Hindlimb muscle (tissue), 1 donor: ENCODE data around the gene IQSEC1. TPM values are rescaled to one million over a fixed set of nuclear protein-coding genes. Genes with fewer than 3 reads are reported as not detected.

Experiments used
- DNase-seq: peaks from one replicate; pipeline ENCODE4 v3.0.0-alpha.2; 2013
- polyA plus RNA-seq: library from polyadenylated mRNA; unstranded; fragments of 120-200 nt; gene quantifications from one replicate; pipeline ENCODE4 v1.2.1, GENCODE V29; 2013; ENCODE audit not compliant: insufficient read length

IQSEC1 gene
- polyA plus RNA-seq, 1 donor: 52.9 TPM

DNA sequence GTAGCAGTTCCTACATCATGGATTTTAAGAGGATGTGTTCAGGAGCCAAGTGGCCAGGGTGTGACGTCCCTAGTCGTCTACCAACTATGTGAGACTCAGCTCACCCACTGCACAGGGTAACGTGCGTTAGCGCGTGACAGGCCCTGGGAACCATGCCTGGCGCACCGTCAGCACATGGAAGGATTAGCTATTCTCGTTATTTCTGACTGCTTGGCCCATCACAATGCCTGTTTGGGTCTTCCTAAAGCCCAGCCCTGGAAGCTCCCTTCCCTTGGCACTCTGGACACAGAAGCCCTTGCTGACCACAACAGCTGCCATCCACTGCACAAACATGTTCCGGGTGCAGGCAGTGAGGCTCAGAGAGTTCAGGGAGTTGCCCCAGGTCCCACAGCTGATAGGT is 140.9 kb downstream of the IQSEC1 start:
- no peak for DNase-seq

DNA sequence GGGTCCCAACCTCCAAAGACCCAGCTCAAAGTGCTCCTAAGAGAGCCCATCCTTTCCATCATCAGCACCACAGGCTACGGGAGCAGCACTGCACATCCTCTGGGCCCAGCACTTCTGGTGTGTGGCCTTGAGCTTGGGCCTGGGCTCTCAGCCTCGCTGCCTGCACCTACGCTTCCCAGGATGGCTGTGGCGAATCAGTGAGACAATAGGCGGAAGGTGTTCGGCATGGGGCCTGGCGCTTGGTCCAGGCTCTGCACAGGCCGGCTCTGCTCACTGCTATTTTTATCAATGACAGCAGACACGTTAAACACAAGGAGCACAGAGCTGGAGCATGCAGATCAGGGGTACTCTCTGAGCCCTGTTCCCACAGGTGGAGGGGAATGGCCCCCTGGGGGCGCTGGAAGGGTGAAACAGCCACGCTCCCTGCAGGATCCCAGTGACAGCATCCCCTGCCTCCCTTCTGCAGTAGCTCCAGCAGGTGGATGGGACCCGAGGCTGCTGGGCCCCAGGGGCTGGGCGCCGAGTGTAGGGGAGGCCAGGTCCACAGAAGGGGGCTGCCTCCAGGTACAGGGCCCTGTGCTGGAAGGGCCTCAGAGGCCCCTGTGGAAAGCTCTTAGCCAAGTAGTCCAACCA is 141.8 kb downstream of the IQSEC1 start:
- no peak for DNase-seq

DNA sequence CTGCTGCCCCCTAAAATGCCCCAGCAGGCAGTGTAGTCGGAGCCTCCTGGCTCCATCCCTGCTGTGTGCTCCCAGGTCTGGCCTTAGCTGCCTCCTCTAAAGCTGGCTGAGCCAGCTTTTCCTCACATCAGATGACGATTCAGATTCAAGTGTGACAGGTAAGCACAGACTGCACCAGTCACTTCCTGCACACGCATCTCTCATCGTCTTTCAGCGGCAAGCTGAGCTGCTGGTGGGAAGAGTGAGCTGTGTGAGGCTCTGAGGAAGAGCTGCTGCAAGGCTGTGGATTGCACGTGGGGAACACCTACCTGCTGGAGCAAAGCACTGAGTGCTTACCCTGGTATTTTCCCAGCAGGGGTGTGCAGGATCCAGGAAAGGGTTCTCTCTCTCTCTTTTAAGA is 143.4 kb downstream of the IQSEC1 start:
- DNase-seq: no peak

DNA sequence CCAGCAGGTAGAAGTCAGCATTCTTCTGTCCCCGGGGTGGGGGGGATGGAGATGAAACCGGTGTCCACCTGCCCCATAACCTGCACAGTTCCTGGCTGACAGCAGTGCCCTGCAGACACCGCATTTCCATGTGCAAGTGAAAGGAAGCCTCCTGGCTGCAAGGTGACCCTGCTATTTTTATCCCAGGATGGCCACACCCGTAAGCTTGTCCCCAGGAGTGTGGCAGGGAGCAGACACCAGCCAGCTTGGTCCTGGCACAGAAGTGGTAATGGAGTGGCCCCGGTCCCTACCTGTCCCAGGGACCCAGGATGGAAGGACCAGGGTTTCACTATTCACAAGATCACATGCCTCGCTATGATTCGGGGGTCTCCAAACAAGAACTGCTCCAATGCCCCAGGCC is 146.6 kb downstream of the IQSEC1 start:
- DNase-seq: no peak

DNA sequence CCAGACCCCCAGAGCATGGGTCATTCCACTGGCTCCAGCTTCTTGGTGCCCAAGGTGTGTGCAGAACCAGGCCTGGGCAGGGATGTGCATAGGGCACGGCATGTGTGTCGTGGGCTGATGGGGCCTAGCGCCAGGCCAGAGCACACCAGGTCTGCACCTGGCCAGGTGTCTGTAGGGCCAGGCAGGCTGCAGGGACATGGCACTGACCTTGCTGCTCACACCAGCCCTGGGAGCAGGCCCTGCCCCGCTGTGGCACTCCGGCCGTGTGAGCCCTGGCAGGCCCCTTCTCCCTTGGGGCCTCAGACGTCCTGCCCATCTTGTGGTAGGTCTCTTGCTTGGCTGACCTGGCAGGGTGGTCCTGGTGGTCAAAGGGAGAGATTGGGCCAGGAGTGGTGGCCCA is 147.6 kb downstream of the IQSEC1 start:
- DNase-seq: no peak

DNA sequence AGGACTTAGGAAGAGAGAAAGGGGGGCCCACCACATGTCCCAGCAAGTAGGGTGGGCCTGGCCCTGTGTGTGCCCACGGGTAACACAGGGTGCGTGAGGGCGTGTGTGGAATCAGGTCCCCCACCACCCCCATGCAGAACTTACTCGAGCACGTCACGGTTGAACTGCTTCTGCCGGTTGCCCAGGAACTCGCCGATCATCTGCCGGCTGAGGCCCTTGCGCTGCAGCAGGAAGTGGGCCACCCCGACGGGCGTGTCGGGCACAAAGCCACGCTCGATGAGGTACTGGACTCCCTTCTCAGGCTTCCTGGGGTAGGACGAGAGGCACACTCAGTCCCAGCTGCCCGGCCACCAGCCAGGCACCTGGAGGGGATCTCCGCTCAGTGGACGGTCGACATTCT is 148.8 kb downstream of the IQSEC1 start:
- DNase-seq: no peak

DNA sequence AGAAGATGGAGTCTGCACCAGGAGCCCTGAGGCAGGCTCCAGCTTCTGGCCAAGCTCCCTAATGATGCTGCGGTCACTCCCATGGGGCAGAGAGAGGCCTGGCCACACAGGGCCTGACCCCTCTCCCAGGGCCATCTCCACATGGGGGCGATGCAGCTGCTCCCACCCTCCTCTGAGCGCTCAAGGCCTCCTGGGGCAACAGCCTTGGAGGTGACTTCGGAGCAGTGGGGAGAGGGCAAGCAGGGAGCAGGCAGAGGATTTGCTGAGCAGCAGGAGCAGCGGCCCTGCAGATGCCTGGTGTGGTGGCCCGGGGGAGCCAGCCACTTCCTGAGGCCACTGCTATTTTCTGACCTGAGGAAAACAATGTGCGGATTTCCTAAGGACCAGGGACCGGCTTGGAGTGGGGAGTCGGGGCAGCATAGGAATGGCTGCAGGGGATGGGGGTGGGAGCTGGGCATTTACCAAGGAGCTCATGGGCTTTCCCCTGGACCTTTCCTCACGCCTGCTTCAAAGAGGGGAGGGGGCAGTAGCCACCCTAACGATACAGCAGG is 150.3 kb downstream of the IQSEC1 start:
- no peak for DNase-seq

DNA sequence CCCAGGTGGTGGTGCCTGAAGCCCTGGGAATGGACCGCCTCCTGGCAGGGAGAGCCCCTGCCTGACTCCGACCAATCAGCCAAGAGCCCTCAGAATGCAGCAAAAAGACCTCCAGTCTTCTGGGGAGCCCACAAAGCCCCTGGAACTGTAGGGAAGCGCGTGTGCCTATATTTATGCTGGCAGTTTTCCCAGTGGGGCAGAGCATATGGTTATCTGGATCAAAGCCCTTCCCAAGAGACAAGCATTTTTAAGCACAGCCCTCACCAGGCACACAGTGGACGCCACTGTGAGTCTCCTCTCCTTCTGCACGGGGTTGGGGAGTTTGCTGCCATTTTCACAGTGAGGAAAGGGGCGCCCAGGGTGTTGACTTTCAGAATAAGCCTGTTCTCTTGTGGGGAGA is 150.9 kb downstream of the IQSEC1 start:
- no peak for DNase-seq

DNA sequence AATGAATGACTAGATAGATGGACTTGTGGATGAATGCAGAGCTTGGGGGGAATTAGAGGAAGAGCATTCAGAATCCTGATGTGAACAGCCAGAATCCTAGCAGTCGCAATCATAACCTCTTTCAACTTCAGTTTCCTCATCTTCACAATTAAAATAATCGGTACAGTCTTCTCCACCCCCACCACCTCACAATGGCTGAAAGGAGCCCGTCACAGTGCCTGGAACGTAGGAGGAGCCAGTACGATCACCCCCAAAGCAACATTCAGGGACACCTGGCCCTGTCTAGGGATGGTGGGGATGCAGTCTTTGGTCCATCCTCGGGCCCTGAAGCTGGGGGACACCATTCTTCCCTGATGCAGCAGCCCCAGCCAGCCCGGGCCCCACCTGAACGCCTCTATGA is 151.5 kb downstream of the IQSEC1 start:
- DNase-seq: no peak

DNA sequence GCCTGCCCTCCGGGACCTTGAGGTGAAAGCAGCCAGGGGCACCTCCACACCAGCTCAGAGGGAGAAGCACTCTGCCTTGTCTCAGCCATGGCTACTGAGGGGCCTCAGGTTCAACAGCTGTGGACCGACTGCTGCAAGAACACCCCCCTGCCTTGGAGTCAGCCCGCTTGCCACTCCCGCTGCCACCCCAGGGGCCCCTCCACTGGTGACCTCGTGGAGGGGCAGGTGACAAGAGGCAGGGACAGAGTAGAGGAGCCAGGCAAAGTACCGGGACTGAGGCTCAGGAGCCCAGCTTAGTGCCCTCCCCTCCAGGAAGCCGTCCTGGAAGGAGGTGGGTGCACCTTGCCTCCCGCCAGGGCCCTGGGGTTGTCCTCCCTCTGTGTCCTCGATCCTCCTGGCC is 152.3 kb downstream of the IQSEC1 start:
- no peak for DNase-seq

DNA sequence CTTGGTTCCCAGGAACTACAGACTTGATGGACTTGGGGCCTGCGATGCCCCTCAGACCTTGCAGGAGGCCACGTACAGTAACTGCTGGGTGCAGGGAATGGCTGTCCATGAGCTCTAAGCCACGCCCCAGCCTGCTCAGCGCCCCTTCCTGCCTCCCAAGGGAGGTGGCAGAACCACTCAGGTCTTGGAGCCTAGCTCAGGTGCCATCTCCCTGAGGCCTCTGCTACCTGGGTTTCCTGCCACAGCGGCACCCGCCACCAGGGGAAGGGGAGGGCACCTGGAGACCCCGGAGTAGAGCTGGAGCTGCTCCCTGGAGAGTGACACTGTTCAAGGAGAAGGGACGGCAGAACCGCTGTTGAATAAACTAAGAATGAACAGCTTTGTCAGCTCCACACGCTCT is 154.0 kb downstream of the IQSEC1 start:
- no peak for DNase-seq

DNA sequence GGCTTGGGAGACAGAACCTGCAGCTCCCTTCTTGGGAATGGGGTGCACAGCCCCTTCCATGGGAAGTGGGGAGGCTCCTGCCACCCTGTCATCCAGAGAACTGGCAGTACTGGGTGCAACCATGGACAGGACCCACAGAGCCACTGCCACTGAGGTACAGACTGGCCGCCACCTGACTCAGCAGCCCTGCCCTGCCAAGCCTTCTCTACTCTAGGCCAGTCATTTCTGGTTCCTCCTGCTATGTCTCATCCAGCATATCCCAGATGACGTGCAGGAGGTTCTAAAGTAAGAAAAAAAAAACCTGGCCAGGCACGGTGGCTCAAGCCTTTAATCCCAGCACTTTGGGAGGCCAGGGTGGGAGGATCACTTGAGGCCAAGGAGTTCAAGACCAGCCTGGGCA is 155.0 kb downstream of the IQSEC1 start:
- no peak for DNase-seq

DNA sequence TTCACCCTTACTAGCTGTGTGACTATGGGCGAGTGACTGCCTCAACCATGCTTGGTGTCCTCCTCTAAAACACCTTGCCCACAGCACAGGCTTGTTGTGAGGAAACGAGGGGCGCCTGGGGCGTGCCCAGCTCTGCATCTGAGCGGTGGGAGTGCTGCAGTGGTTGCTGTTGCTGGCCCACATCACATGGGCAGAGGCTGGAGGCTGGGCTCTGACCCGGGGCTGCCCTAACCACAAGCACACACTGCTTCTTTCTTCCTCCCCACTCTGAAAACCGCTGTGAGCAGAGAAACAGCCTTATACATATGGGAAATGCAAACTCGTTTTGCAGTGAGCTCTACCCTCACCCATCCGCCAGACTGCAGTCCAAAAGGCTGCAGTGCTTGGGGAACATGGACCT is 157.1 kb downstream of the IQSEC1 start:
- no peak for DNase-seq

DNA sequence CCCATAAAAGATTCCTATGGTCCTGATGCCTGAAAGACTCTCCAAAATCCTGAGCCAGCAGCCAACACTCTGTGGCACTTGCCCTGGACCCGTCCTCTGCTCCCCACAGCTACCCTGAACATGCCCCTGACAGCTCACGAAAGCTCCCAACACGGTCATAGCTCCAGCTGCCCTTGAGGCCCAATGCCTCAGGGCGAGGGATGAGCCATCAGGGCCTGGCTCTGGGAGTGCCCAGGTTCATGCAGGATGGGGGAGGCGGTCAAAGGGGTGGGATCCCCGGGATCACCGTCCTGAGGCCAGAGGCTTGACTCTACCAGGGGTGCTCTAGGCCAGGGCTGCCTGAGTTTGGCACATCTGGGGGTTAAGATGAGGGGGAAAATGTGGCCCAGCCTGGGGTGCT is 159.1 kb downstream of the IQSEC1 start:
- no peak for DNase-seq

DNA sequence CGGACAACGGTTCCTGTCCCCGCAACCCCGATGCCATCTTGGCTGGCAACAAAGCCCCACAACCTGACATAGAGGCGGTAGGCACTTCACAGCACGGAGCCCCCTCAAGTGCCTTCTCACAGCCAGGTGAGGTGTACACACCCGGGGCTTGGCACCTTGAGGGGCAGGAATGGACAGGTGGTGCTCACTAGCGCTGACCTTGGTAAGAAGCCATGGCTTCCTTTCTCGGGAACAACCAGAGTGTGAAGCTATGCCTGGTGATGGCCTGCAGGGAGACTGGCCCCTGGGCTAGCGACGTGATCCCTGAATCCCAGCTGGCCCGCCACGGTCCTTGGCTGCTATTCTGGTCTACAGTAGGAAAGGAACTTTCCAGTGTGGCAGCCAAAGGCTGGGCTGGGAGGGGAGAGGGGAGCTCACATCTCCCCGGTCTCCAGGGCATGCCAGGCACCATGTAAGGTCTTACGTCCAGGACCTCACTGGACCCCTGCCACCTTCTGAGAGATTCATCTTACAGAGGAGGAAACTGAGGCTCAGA is 161.3 kb downstream of the IQSEC1 start:
- no peak for DNase-seq

DNA sequence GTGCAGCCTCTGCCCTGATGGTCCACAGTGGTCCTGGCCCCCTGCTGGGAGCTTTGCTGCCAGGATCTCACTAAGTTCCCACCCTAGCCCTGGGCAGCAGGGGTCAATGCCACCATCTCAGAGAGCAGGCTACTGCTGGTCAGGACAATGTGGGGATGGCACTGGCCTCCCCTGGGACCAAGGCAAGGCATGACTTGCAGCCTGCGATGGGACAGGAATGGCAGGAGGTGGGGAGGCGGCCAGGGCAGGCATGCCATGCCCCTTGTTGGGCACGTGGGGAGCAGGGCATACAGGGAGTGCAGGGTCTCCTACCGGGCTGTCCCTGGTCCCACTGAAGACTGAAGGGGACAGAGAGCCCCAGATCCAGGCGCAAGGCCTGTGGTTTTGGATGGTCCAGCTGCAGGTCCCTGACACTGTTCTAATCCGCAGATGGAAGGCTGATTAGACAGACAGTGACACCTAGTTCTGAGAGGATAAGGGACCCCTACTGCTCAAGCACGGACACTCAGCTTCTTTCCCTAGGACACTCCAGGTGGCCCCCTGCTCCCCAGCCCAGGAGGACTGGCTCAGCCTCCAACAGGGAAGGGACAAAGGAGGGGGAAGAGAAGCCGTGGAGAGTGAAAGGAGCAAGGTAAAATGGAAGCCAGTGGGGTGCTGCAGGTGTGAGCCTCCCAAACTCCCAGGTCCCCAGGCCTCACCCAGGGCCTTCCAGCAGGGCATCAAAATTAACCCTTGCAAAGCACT is 162.7 kb downstream of the IQSEC1 start:
- no peak for DNase-seq

DNA sequence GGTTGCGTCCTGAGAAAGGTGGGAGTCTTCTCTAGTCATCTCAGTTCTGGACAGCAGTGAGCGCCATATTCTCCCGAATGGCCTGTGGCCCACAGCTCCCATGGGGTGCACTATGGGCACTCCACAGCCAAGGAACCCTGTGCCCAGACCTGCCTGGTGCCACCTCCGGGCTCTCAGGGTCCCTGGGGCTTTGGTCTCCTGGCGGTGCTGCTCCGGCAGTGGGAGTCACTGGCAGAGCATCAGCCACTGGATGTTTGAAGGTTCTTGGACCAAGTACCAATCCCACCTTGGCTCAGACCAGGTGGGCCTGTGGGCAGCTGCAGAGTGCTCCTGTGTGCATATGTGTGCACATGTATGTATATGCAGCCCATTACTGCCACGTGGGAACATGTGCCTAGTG is 163.5 kb downstream of the IQSEC1 start:
- no peak for DNase-seq

DNA sequence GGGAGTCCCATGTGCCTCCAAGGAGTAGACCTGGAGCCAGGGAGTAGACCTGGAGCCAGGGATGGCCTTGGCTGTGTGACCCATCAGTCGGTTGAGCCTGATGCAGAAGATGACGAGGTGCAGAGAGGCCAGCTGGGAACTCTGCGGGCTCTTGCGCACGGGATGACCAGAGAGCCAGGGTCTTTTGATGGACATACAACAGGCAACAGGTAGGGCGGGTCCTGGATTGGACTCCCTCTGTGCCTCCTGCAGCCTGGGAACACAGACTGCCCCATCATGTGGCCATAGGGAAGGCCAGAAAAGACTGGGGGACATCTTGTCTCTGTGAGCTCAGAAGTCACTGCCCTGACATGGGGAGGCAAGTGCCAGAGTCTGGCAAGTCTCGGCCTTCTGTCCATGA is 164.4 kb downstream of the IQSEC1 start:
- DNase-seq: no peak

DNA sequence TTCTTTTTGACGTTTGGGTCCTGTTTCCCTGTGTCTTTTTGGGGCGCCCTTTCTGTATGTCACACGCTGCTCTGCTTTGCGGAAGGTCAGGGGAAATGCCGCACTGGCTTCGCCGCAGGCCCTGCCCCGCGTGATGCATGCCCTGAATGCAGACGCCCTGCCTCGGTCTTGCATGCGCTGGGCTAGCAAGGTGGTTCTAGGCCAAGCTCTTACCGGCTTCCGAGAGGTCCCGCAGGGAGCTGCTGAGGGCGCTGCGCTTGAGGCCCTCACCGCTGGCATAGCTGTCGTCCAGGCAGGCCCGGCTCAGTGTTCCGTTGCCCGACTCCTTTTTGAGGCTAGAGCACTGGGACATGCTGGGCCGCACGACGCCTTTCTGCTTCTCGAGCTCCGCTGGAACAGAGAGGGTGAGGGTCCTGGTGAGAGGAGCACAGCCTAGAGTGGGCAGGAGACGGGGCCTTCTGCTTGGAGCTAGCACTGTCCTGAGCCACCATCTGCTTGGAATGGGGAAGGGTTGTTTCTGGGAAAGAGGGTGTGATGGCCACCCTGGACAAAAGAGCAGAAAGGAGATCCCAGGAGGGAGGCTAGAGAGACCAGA is 165.0 kb downstream of the IQSEC1 start:
- no peak for DNase-seq

DNA sequence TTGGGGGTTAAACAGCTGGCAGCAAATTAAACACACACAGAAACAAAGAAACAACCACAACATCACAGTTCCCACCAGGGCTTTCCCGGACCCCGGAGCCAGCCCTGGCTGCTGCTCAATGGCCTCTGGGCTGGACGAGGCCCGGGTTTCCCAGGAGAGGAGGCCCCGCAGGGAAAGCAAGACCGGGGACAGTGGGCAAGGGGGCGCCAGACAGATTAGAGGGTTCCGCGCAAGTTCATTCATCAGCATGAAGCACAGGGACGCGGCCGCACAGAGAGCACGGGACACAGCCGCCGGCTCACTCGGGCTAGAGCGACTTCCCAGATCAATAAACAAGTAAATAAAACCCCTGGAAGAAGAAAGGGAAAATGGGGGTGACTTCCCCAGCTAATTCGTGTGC is 165.5 kb downstream of the IQSEC1 start:
- DNase-seq: no peak

DNA sequence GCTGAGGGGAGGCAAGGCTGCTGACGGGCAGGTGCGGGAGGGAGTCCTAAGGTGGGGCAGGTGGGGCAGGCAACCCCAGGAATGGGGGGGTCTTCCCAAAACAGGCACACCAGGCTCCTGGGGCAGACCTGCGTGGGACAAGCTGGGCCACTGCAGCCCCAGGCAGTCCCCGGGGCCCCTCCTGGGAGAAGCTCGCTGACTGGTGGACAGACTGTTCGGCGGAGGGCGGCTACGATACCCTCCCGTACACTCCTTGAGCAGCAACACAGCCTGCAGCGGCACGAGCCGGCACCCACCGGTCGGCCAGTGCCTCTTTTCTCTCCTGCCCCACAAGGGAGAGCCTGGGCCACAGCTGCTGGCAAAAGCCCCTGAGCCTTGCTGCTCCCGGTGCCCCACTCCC is 165.9 kb downstream of the IQSEC1 start:
- no peak for DNase-seq

DNA sequence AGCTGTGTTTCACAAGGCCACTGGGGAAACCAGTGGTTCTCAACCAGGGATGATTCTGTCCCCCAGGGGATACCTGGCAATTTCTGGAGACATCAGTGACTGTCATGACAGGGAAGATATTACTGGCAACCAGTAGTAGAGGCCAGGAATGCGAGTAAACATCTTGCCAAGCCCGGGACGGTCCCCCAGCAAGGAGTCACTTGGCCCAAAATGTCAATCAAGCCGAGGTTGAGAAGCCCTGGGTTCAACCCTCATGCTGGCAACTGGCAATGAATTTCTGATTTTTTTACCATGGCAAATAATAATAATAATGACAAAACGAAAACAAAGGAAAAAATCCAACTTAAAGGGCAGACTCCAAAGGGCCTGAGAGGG is 166.3 kb downstream of the IQSEC1 start:
- no peak for DNase-seq

DNA sequence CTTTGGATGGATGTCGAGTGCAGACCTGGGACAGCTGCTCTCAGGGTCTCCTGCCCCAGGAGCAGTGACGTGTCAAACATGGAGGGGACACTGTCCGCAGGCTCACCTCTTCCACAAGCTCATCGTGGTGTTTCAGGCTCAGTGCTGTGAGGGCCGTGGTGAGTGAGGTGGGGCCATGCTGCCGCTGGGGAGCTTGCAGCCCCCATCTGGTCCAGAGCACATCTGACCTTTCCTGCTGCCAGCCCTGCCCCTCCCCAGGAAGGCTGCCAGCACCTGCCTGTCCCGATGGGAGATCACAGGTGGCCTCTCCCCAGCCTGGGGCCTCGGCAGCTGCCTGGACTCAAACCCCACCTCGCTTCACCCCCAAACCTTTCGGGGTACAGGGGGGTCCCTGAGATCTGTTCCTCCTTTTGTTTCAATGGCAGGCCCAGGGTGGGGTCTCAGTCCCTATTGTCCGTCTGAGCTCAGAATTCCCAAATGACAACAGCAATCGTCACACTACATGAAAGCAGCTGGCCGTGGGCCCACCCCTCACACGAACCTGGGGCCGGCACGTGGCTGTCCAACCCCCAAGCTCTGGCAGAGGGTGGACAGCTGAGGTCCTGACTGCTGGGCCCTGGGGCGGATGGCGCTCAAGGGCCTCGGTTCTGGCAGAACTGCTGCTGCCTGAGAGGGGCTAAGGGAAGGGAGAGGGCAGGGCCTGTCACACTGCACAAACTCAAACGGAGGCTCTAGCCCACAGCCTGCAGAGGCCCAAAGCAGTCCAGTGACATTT is 166.9 kb downstream of the IQSEC1 start:
- DNase-seq: no peak
